Immature natural killer cell (primary cell): ENCODE measurements around the gene HOXA5. TPM values are rescaled to one million over a fixed set of nuclear protein-coding genes. Genes with fewer than 3 reads are reported as not detected.

Experiments
- polyA plus RNA-seq, 3 donors: library from polyadenylated mRNA; unstranded; fragments of 300-500 nt; fragmentation: Illumina TruSeq; gene quantifications; one replicate each; pipeline ENCODE4 v1.2.3, GENCODE V29; 2021

HOXA5 gene
- polyA plus RNA-seq, 3 donors from 2014 or later = 0.42 to 1.1 (median 0.73) TPM

Other genes starting within 250 kb of the HOXA5 start
- under 1 TPM in 1 of 3 donors, not detected in 2; 0.62 TPM for gene HOXA1, start 47.7 kb downstream of the HOXA5 start, polyA plus RNA-seq
- gene HOXA2, start 41.0 kb downstream of the HOXA5 start, polyA plus RNA-seq = not detected
- 1 to 10 TPM in 1 of 3 donors, under 1 TPM in 1, not detected in 1; 0.51 to 1.2 TPM for gene HOXA4, start 12.9 kb downstream of the HOXA5 start, polyA plus RNA-seq
- gene HOXA6, start 4.1 kb upstream of the HOXA5 start, polyA plus RNA-seq = 1 to 10 TPM in 1 of 3 donors, under 1 TPM in 1, not detected in 1; 0.52 to 3.8 TPM
- under 1 TPM in 1 of 3 donors, not detected in 2; 0.13 TPM for gene HOXA3, start 8.9 kb upstream of the HOXA5 start, polyA plus RNA-seq
- 1 to 10 TPM in 2 of 3 donors, not detected in 1; 1.0 to 4.2 TPM for gene HOXA7, start 13.0 kb upstream of the HOXA5 start, polyA plus RNA-seq
- 1 to 10 TPM; 1.6 to 3.1 (median 1.8) TPM for gene HOXA9, start 21.9 kb upstream of the HOXA5 start, polyA plus RNA-seq
- gene HOXA10, start 30.6 kb upstream of the HOXA5 start, polyA plus RNA-seq = 10 to 100 TPM in 1 of 3 donors, 1 to 10 TPM in 2; 4.2 to 17.3 (median 6.2) TPM
- gene HOXA11, start 41.6 kb upstream of the HOXA5 start, polyA plus RNA-seq = not detected
- gene HOXA13, start 56.4 kb upstream of the HOXA5 start, polyA plus RNA-seq = not detected
- not detected for gene EVX1, start 99.1 kb upstream of the HOXA5 start, polyA plus RNA-seq